Nephron progenitor cell (in vitro differentiated cells): ENCODE results near the gene STX7.

Experiments used
- DNase-seq: peaks from one replicate; pipeline ENCODE4 v3.0.0; 2021
- H3K27ac Mint-ChIP-seq: 2 replicates; pipeline ENCODE4 v1.8.0; 2021; ENCODE audit warnings: mild to moderate bottlenecking, moderate library complexity, mixed read lengths
- H3K27me3 Mint-ChIP-seq: 2 replicates; pipeline ENCODE4 v1.8.0; 2021; ENCODE audit warnings: mild to moderate bottlenecking, low read depth, mixed read lengths; ENCODE audit not compliant: poor library complexity
- H3K36me3 Mint-ChIP-seq: 2 replicates; pipeline ENCODE4 v1.8.0; 2021; ENCODE audit warnings: low read depth, mixed read lengths
- H3K4me1 Mint-ChIP-seq: 2 replicates; pipeline ENCODE4 v1.8.0; 2021; ENCODE audit warnings: mixed read lengths
- H3K4me3 Mint-ChIP-seq: 2 replicates; pipeline ENCODE4 v1.8.0; 2021; ENCODE audit warnings: mild to moderate bottlenecking, moderate library complexity, mixed read lengths
- H3K9me3 Mint-ChIP-seq: 2 replicates; pipeline ENCODE4 v1.8.0; 2021; ENCODE audit warnings: mild to moderate bottlenecking, moderate library complexity, mixed read lengths
- TF ChIP-seq, protein P1 (sequence below): fragments of 200-600 bp; sonication (generic); IDR thresholded peaks from 2 replicates; pipeline ENCODE4 v1.5.0; 2021; ENCODE audit warnings: antibody characterized with exemption

Gene STX7

DNA sequence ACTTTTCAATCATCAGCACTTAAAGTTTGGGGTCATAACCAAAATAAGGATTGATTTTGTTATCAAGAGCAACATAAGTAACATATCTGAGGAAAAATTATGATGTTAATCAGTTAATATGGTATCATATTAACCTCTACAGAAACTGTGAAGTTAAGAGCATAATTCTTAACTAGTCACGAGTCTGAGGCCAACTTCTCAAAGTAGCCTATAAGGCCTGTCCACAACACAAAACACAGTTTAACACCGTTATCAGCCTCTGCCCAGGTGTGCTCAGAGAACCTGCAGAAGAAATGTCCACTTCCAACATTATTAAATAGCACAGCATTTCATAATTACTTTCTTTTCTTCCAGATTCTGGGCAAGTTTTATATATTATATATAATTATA lies 1.1 kb downstream of the STX7 start:
- peaks cover 20% of the 10 kb centered on the region for H3K36me3 Mint-ChIP-seq
- H3K27ac Mint-ChIP-seq: no peak overlapping the region
- no peak for DNase-seq
- peaks cover 40% of the 10 kb centered on the region for H3K27me3 Mint-ChIP-seq
- peaks cover 30% of the 10 kb centered on the region for H3K4me1 Mint-ChIP-seq
- H3K9me3 Mint-ChIP-seq: no peaks in the 10 kb centered on the region
- peak overlapping the region; percentile 92 for H3K4me3 Mint-ChIP-seq
- TF ChIP-seq, protein P1, sequence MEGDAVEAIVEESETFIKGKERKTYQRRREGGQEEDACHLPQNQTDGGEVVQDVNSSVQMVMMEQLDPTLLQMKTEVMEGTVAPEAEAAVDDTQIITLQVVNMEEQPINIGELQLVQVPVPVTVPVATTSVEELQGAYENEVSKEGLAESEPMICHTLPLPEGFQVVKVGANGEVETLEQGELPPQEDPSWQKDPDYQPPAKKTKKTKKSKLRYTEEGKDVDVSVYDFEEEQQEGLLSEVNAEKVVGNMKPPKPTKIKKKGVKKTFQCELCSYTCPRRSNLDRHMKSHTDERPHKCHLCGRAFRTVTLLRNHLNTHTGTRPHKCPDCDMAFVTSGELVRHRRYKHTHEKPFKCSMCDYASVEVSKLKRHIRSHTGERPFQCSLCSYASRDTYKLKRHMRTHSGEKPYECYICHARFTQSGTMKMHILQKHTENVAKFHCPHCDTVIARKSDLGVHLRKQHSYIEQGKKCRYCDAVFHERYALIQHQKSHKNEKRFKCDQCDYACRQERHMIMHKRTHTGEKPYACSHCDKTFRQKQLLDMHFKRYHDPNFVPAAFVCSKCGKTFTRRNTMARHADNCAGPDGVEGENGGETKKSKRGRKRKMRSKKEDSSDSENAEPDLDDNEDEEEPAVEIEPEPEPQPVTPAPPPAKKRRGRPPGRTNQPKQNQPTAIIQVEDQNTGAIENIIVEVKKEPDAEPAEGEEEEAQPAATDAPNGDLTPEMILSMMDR: no peak

DNA sequence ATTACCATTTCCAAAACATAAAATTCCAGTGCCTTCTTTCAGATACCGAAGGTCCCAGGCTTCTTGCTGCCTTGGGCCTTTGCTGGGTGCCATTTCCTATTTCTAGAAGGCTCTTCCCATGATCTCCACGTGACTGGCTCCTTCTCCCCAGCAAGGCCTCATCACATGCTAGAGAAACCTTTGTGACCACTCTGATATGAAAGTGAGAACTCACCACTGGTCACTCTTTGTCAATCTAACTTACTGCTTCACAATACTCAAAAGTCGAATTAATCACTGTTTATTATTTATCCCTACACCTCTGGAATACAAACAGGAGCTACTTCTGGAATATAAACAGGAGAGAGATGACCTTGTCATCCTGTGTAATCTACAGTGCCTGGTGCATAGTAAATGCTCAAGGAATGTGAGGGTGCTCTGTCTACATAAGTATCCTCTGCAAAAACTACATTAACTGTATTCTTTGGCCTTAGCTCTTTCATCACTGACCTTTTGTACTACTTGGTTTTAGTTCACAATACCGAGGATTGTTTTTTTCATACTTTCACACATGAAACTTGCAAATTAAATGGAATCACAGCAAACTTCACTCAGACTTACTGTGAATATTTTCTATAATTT lies 1.6 kb downstream of the STX7 start:
- H3K4me1 Mint-ChIP-seq: peaks cover 30% of the 10 kb centered on the region
- no peak for DNase-seq
- TF ChIP-seq, protein P1: no peak
- H3K4me3 Mint-ChIP-seq: peak overlapping the region; percentile 92
- peaks cover 35% of the 10 kb centered on the region for H3K27me3 Mint-ChIP-seq
- H3K27ac Mint-ChIP-seq: no peak overlapping the region
- no peaks in the 10 kb centered on the region for H3K9me3 Mint-ChIP-seq
- H3K36me3 Mint-ChIP-seq: peaks cover 25% of the 10 kb centered on the region

- H3K4me1 Mint-ChIP-seq: peaks cover 25% of the 10 kb centered on the region
- H3K4me3 Mint-ChIP-seq: no peak overlapping the region
- TF ChIP-seq, protein P1: no peak
- no peaks in the 10 kb centered on the region for H3K27me3 Mint-ChIP-seq
- H3K36me3 Mint-ChIP-seq: peaks cover 40% of the 10 kb centered on the region
- no peaks in the 10 kb centered on the region for H3K9me3 Mint-ChIP-seq
- H3K27ac Mint-ChIP-seq: no peak overlapping the region
- no peak for DNase-seq
Measured at GRCh38 chr6:132506869-132507808, 5.8 kb downstream of the STX7 start.

DNA sequence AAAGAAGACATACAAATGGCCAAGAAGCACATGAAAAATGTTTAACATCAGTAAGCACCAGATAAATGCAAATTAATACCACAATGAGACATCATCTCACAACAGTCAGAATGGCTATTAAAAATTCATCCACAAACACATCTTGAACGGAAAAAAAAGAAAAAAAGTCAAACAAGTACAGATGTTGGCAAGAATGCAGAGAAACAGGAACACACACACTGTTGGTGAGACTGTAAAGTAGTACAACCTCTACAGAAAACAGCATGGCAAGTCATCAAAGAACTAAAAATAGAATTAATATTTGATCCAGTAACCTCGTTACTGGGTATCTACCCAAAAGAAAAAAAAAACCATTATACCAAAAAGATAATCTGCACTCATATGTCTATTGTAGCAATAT lies 6.5 kb downstream of the STX7 start:
- Mint-ChIP-seq H3K27ac (no peak overlapping the region), H3K4me1 (peaks cover 18% of the 10 kb centered on the region), H3K27me3 (no peaks in the 10 kb centered on the region), H3K9me3 (no peaks in the 10 kb centered on the region), H3K36me3 (peaks cover 46% of the 10 kb centered on the region), H3K4me3 (no peak overlapping the region)
- no peak for DNase-seq
- TF ChIP-seq, protein P1: no peak

GRCh38 chr6:132505158-132505557 lies 7.8 kb downstream of the STX7 start:
- Mint-ChIP-seq H3K27me3 (no peaks in the 10 kb centered on the region), H3K27ac (no peak overlapping the region), H3K9me3 (no peaks in the 10 kb centered on the region), H3K36me3 (peaks cover 54% of the 10 kb centered on the region), H3K4me3 (no peak overlapping the region), H3K4me1 (peaks cover 7% of the 10 kb centered on the region)
- DNase-seq: no peak
- TF ChIP-seq, protein P1: no peak
